GM12878 (cell line): Measurements from ENCODE around the gene DPP6. TPM values are rescaled to one million over a fixed set of nuclear protein-coding genes. Genes with fewer than 3 reads are reported as not detected.
A peak's percentile ranks its signal among the peaks of the same experiment; 100 is the strongest.

ENCODE experiments used
- ATAC-seq: fragments of 200-7000 bp; cut with Tn5 transposase; 3 replicates; pipeline ENCODE4 v1.9.1; 2020; ENCODE audit warnings: mild to moderate bottlenecking, moderate library complexity
- BruUV-seq: library from RNA; stranded (reverse); fragments of 400-500 nt; replicated peaks from 2 replicates; lab custom pipeline; 2021; lab: Mats Ljungman, UMichigan
- CTCF ChIA-PET: fragments of 300-600 bp; sonication (Branson Sonifier 250); formaldehyde crosslinking; extraction: SDS; loops from one replicate; lab custom pipeline; 2021; ENCODE audit warnings: inconsistent platforms; lab: Yijun Ruan, JAX
- POLR2A ChIA-PET: fragments of 350-600 bp; formaldehyde crosslinking; extraction: SDS; loops from one replicate; lab custom pipeline; 2021; ENCODE audit warnings: inconsistent platforms; lab: Charles Lee
- RAD21 ChIA-PET: fragments of 300-600 bp; sonication (Branson Sonifier 250); formaldehyde crosslinking; loops from one replicate; lab custom pipeline; 2023; ENCODE audit warnings: antibody characterized with exemption; ENCODE audit not compliant: unreplicated experiment; lab: Charles Lee
- SMC1A ChIA-PET: fragments of 300-600 bp; sonication (Branson Sonifier 250); formaldehyde crosslinking; loops from one replicate; lab custom pipeline; 2023; ENCODE audit not compliant: unreplicated experiment, uncharacterized antibody; lab: Charles Lee
- DNase-seq: peaks from one replicate; pipeline ENCODE4 v3.0.0-alpha.2; 2011; ENCODE audit warnings: low read depth, low spot score
- FAIRE-seq: peaks from 3 replicates; lab custom pipeline; 2011; peaks lifted over from hg19 to GRCh38; lab: Jason Lieb, UNC
- H2AFZ ChIP-seq: 2 replicates; pipeline ENCODE4 v1.6.0; 2011; ENCODE audit warnings: low read depth, low read length, control low read depth; ENCODE audit not compliant: control insufficient read depth
- H3K27ac ChIP-seq: 2 replicates; pipeline ENCODE4 v1.5.1; 2011; ENCODE audit warnings: control low read depth; ENCODE audit not compliant: control insufficient read depth, insufficient read depth
- H3K27me3 ChIP-seq, 2 experiments: replicated peaks in 1 of 2; 2 replicates each; pipeline versions ENCODE4 v1.6.0 to v1.6.1; 2011; ENCODE audit warnings: low read length in 1 of 2; ENCODE audit not compliant: control insufficient read depth in 2 of 2, insufficient read depth in 2 of 2
- H3K36me3 ChIP-seq, 2 experiments: 2 replicates each; pipeline ENCODE4 v1.5.1; 2011; ENCODE audit warnings: low read length in 1 of 2; ENCODE audit not compliant: control insufficient read depth in 2 of 2, insufficient read depth in 2 of 2
- H3K4me1 ChIP-seq: 2 replicates; pipeline ENCODE4 v1.6.1; 2011; ENCODE audit warnings: mild to moderate bottlenecking, low read length, moderate library complexity, mixed read lengths; ENCODE audit not compliant: control insufficient read depth, insufficient read depth
- H3K4me2 ChIP-seq: 2 replicates; pipeline ENCODE4 v1.6.0; 2011; ENCODE audit warnings: control low read depth; ENCODE audit not compliant: control insufficient read depth, insufficient read depth
- H3K4me3 ChIP-seq: fragments of 200-600 bp; sonication (generic); 2 replicates; pipeline ENCODE4 v1.5.1; 2016
- H3K79me2 ChIP-seq: 2 replicates; pipeline ENCODE4 v1.6.0; 2011; ENCODE audit warnings: low read length; ENCODE audit not compliant: control insufficient read depth, insufficient read depth
- H3K9ac ChIP-seq: 2 replicates; pipeline ENCODE4 v1.8.0; 2011; ENCODE audit warnings: low read length, control low read depth, mixed read lengths; ENCODE audit not compliant: control insufficient read depth, insufficient read depth
- H3K9me3 ChIP-seq: replicated peaks from 3 replicates; pipeline ENCODE4 v1.5.1; 2011; ENCODE audit warnings: mild to moderate bottlenecking, low read length; ENCODE audit not compliant: control insufficient read depth, insufficient read depth
- H4K20me1 ChIP-seq: 2 replicates; pipeline ENCODE4 v1.6.0; 2011; ENCODE audit not compliant: control insufficient read depth, insufficient read depth
- BCL11A ChIP-seq: IDR thresholded peaks from 2 replicates; pipeline ENCODE4 v1.6.1; 2011; ENCODE audit warnings: low read depth, low read length
- CBFB ChIP-seq: IDR thresholded peaks from 2 replicates; pipeline ENCODE4 v1.6.1; 2016; ENCODE audit warnings: antibody characterized with exemption, low read depth
- CBX5 ChIP-seq: sonication (generic); IDR thresholded peaks from 2 replicates; pipeline ENCODE4 v1.6.1; 2016; ENCODE audit warnings: low read depth, moderate library complexity, mild to moderate bottlenecking, inconsistent platforms
- CREM ChIP-seq: IDR thresholded peaks from 2 replicates; pipeline ENCODE4 v1.6.1; 2014; ENCODE audit warnings: antibody characterized with exemption, low read depth
- GABPA ChIP-seq: IDR thresholded peaks from 2 replicates; pipeline ENCODE4 v1.6.1; 2014; ENCODE audit warnings: antibody characterized with exemption, low read depth, mild to moderate bottlenecking, inconsistent platforms
- HCFC1 ChIP-seq: fragments of 150-350 bp; IDR thresholded peaks from 2 replicates; pipeline ENCODE4 v1.6.1; 2014; ENCODE audit warnings: low read length
- IKZF2 ChIP-seq, 2 experiments: fragments of 450-650 bp; IDR thresholded peaks; 2 replicates each; pipeline ENCODE4 v1.6.1; 2017; ENCODE audit warnings: mild to moderate bottlenecking in 2 of 2, moderate library complexity in 2 of 2
- KLF5 ChIP-seq: fragments of 450-650 bp; IDR thresholded peaks from 2 replicates; pipeline ENCODE4 v1.6.1; 2014; ENCODE audit warnings: mild to moderate bottlenecking; ENCODE audit not compliant: partially characterized antibody
- LARP7 ChIP-seq: fragments of 450-650 bp; IDR thresholded peaks from 2 replicates; pipeline ENCODE4 v1.6.1; 2017; ENCODE audit warnings: mild to moderate bottlenecking
- MYC ChIP-seq: IDR thresholded peaks from 2 replicates; pipeline ENCODE4 v1.6.1; 2011; ENCODE audit warnings: mild to moderate bottlenecking, low read length, moderate library complexity, inconsistent platforms; ENCODE audit not compliant: insufficient read depth, insufficient replicate concordance, insufficient read length, severe bottlenecking
- NR2C1 ChIP-seq: fragments of 450-650 bp; IDR thresholded peaks from 2 replicates; pipeline ENCODE4 v1.6.1; 2017; ENCODE audit warnings: antibody characterized with exemption, mild to moderate bottlenecking, moderate library complexity
- NR2C2 ChIP-seq: IDR thresholded peaks from 2 replicates; pipeline ENCODE4 v1.6.1; 2011; ENCODE audit warnings: borderline replicate concordance, low read depth; ENCODE audit not compliant: control insufficient read depth, insufficient read length
- NR2F1 ChIP-seq: fragments of 450-650 bp; conservative IDR thresholded peaks from 2 replicates; pipeline ENCODE4 v1.6.1; 2017; ENCODE audit warnings: mild to moderate bottlenecking
- NRF1 ChIP-seq: conservative IDR thresholded peaks from 2 replicates; pipeline ENCODE4 v1.6.1; 2011; ENCODE audit warnings: mild to moderate bottlenecking, low read depth, low read length, improper control_type of control experiment
- SIX5 ChIP-seq: IDR thresholded peaks from 2 replicates; pipeline ENCODE4 v1.6.1; 2011; ENCODE audit warnings: mild to moderate bottlenecking, low read depth, low read length, moderate library complexity; ENCODE audit not compliant: severe bottlenecking
- SP1 ChIP-seq: IDR thresholded peaks from one replicate; pipeline ENCODE4 v1.6.1; 2011; ENCODE audit warnings: low read depth, low read length
- SRF ChIP-seq, 2 experiments: IDR thresholded peaks; 2 replicates each; pipeline ENCODE4 v1.6.1; 2011; ENCODE audit warnings: low read depth in 2 of 2, low read length in 2 of 2, mild to moderate bottlenecking in 1 of 2, moderate library complexity in 1 of 2
- YY1 ChIP-seq: IDR thresholded peaks from 2 replicates; pipeline ENCODE4 v1.6.1; 2011; ENCODE audit warnings: low read depth, mild to moderate bottlenecking, low read length
- ZNF217 ChIP-seq: fragments of 450-650 bp; IDR thresholded peaks from 2 replicates; pipeline ENCODE4 v1.6.1; 2017; ENCODE audit warnings: antibody characterized with exemption, mild to moderate bottlenecking
- WGBS: methylation state at CpG from one replicate; pipeline ENCODE4 v1.1.6; 2016; ENCODE audit warnings: low lambda C conversion rate; ENCODE audit not compliant: insufficient replicate concordance, insufficient coverage; ENCODE audit errors: missing lambda C conversion rate; 5-methylcytosine and 5-hydroxymethylcytosine counted together
- in situ Hi-C: fragments of 300-500 bp; cut with MboI; formaldehyde crosslinking; loops from 9 replicates; pipeline ENCODE4 v1.14.3; 2018; ENCODE audit warnings: mixed read lengths
- intact Hi-C: fragments of 100-400 bp; cut with micrococcal nuclease; formaldehyde crosslinking; loops from one replicate; pipeline ENCODE4 v1.14.2; 2022; ENCODE audit not compliant: unreplicated experiment
- polyA plus RNA-seq, 11 experiments: library from polyadenylated mRNA; depleted of rRNA in 4 of 11; unstranded in 6 of 11; stranded (reverse) in 5 of 11; fragments of >200 nt; fragmentation: Nextera tagmentation in 4 of 11; fragmentation: Illumina TruSeq in 1 of 11; extraction: Ambion mirVana in 4 of 11; extraction: Trizol in 1 of 11; gene quantifications; 1 replicate in 1 of 11; 2 replicates in 10 of 11; pipeline versions ENCODE4 v1.2.1 to v1.2.3, GENCODE V29; 2011 to 2016; ENCODE audit warnings: inconsistent platforms in 2 of 11, missing spikeins in 2 of 11, low read depth in 1 of 11
- total RNA-seq, 4 experiments: library from RNA; depleted of rRNA in 3 of 4; stranded (reverse); fragments of >200 nt in 3 of 4; fragmentation: Illumina TruSeq in 1 of 4; extraction: Trizol in 1 of 4; gene quantifications; 2 replicates each; pipeline versions ENCODE4 v1.2.1 to v1.2.3, GENCODE V29; 2013 to 2021

DPP6 gene
- total and polyA plus RNA-seq, 10 of the 15 experiments (the other 5 are each of a cell fraction or from before 2014, with no cell fraction given): not detected

DNA sequence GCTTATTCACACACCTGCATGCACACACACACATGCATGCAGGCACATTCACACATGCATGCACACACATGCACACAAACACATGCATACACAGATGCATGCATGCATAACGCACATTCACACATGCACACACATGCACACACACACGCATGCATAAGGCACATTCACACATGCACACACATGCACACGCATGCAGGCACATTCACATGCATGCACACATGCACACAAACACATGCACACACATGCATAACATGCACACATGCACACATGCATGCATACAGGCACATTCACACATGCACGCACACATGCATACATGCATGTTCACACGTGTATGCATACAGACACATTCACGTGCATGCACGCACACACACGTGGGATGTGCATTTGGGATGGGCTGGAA is 784.9 kb downstream of the DPP6 start:
- TF ChIP-seq ZNF217 (no peak), NR2C2 (peak; percentile 34), LARP7 (0 out of 2 replicates have a peak, but pooled peaks have one; percentile 42)
- Histone ChIP-seq H3K4me1 (peaks cover 4% of the 10 kb centered on the region), H3K9me3 (no peaks in the 10 kb centered on the region; the same call in 2 of the 3 replicates), H3K9ac (no peak overlapping the region), H3K4me2 (no peak overlapping the region), H3K4me3 (no peak overlapping the region), H3K79me2 (no peaks in the 10 kb centered on the region), H2AFZ (no peak overlapping the region), H3K27me3 (no peaks in the 10 kb centered on the region), H3K27ac (no peak overlapping the region), H4K20me1 (no peaks in the 10 kb centered on the region), H3K36me3 (no peaks in the 10 kb centered on the region)
- DNase-seq (no peak), FAIRE-seq (no peak), ATAC-seq (no peak)
- POLR2A ChIA-PET: no interaction called here
- no TSS peak for BruUV-seq
- CTCF ChIA-PET: no interaction called here
- SMC1A ChIA-PET: no interaction called here
- RAD21 ChIA-PET: no interaction called here
- in situ Hi-C loops: no loop called here
- intact Hi-C loops: loop anchor here (1.0 to 10.0 kb wide), 5 partner anchors 24 to 462 kb away; no protein-coding TSS in a partner anchor
- WGBS: 82% methylated on average over 8 of the region's 8 CpGs

DNA sequence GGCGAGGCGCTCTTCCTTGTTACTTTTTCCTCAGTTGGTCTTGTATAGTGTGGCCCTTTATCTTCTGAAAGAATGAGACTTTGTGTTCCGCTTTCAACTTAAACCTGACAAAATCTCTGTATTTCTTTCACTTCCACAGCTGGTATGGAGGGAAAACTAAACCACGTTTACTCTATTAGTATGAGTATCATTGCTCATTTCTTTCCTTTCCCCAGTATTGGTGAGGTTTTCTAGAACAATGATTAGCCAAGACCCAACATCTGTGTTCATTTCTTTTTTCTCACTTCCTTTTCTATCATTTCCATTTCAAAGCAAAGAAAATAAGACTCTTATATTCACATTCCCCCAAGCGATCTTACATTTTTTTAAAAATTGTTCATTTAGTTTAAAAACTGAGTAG is 785.4 kb downstream of the DPP6 start:
- H3K9me3 ChIP-seq: no peaks in the 10 kb centered on the region; the same call in 2 of the 3 replicates
- H4K20me1 ChIP-seq: no peaks in the 10 kb centered on the region
- H3K4me3 ChIP-seq: no peak overlapping the region
- DNase-seq: peak; percentile 52
- in situ Hi-C loops (no loop called here), intact Hi-C loops (loop anchor here (1.0 to 10.0 kb wide), 5 partner anchors 24 to 461 kb away; no protein-coding TSS in a partner anchor)
- no peak overlapping the region for H3K27ac ChIP-seq
- BruUV-seq: no TSS peak
- peaks cover 4% of the 10 kb centered on the region for H3K4me1 ChIP-seq
- SMC1A ChIA-PET: interaction anchor here (0.7 to 1.0 kb wide), 2 partner anchors 12 to 28 kb away, joined by 3 to 4 read pairs; no protein-coding TSS in a partner anchor
- H3K9ac ChIP-seq: no peak overlapping the region
- H3K79me2 ChIP-seq: no peaks in the 10 kb centered on the region
- RAD21 ChIA-PET: interaction anchor here (0.6 kb wide), 1 partner anchor 24 kb away, joined by 3 read pairs; no protein-coding TSS in a partner anchor
- POLR2A ChIA-PET: no interaction called here
- ATAC-seq: peak; percentile 86
- WGBS: 33% methylated on average over 5 of the region's 5 CpGs
- no peak overlapping the region for H2AFZ ChIP-seq
- CTCF ChIA-PET: no interaction called here
- H3K36me3 ChIP-seq: no peaks in the 10 kb centered on the region
- H3K4me2 ChIP-seq: no peak overlapping the region
- peak; percentile 38 for FAIRE-seq
- H3K27me3 ChIP-seq: no peaks in the 10 kb centered on the region
- TF ChIP-seq HCFC1: no peak
- no peak for TF ChIP-seq KLF5
- no peak for TF ChIP-seq NRF1
- TF ChIP-seq BCL11A: peak; percentile 79
- TF ChIP-seq CBFB: no peak
- no peak for TF ChIP-seq NR2F1
- TF ChIP-seq CBX5: no peak
- TF ChIP-seq YY1: no peak
- TF ChIP-seq SRF (IDR thresholded peaks at IDR 0.05; ENCODE audit: low read depth in 2 of 2, low read length in 2 of 2): no peak
- TF ChIP-seq MYC: no peak
- no peak for TF ChIP-seq GABPA
- no peak for TF ChIP-seq SIX5
- TF ChIP-seq SP1: no peak
- peak; percentile 87 to 91 for TF ChIP-seq IKZF2 (IDR thresholded peaks at IDR 0.05)
- no peak for TF ChIP-seq CREM
- no peak for TF ChIP-seq NR2C1
